Cerebellar nuclear complex (tissue), 1 donor: ENCODE measurements around the gene FAM163B.
"Not testable (repeated sequence)": the region's sequence is repeated elsewhere in the genome, so short reads cannot be mapped to it uniquely, and the experiment has no call there.

Experiments
- DNase-seq, 2 experiments: peaks; one replicate each; lab custom pipeline; 2025; lab: John Stamatoyannopoulos, UW

FAM163B gene

DNA sequence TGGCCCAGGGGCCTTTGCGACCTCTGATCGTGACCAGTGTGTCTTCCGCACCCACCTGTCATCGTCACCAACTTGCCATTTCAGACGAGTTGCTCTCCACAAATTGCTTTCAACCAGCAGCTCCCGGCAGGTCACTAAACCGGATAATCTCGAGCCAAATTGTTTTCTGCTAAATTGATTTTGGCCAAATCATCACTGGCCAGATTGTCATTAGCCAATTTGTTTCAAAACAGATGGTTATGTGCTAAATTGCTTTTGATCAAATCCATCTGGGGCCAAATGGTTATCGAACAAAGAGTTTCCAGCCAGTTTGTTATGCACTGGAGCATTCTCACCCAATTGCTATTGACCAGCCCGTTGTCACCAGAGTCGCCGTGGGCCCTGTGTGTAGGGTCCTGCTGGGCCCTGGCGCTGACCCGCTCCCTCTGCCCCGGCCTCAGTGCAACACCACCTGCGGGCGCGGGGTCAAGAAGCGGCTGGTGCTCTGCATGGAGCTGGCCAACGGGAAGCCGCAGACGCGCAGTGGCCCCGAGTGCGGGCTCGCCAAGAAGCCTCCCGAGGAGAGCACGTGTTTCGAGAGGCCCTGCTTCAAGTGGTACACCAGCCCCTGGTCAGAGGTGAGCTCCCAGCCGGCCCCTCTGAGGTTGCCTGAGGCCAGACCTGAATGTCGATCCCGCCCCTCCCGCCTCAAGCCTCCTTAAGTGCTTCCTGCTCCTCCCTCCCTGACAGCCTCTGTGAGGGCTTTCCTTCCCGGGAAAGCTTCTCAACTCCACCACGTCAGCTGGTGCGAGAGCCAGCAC, 39.1 kb downstream of the FAM163B start:
- DNase-seq: peak in 1 of 2 experiments; percentile 39

GRCh38 chr9:133569121-133569785, 39.9 kb downstream of the FAM163B start:
- no peak for DNase-seq

GRCh38 chr9:133568186-133568585, 41.0 kb downstream of the FAM163B start:
- no peak for DNase-seq

DNA sequence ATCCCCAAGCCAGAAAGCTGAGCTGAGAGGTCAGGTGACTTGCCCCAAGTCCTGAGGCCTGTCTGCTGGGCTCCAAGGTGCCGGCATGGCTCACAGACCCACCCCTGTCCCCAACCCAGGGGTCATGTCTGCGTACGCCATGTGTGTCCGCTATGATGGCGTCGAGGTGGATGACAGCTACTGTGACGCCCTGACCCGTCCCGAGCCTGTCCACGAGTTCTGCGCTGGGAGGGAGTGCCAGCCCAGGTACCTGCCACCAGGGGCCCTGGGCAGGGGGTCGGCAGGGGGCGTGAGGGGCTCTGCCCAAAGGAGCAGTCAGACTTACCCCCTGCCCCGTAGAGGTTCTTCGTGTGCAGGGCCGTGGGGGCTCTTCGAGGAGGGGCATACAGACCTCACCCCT, 42.4 kb downstream of the FAM163B start:
- DNase-seq: no peak

DNA sequence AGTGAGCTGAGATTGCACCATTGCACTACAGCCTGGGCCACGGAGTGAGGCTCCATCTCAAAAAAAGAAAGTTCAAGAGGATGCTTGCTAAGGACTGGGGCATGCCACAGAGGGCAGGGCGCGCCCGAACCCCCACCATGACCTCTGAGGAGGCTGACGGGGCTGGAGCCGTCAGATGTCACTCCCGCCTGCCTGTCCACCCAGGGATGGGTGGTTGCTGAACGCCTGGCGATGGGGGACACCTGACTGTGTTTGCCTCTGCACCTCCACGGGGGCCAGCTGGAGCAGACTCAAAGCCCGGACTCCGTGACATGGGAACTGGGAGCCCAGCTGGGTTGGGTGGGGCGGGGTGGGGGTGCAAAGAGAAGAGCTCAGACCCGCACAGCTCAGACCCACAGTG, 42.8 kb downstream of the FAM163B start:
- DNase-seq: no peak

- no peak for DNase-seq
Observed at GRCh38 chr9:133564451-133565116, 44.6 kb downstream of the FAM163B start.

DNA sequence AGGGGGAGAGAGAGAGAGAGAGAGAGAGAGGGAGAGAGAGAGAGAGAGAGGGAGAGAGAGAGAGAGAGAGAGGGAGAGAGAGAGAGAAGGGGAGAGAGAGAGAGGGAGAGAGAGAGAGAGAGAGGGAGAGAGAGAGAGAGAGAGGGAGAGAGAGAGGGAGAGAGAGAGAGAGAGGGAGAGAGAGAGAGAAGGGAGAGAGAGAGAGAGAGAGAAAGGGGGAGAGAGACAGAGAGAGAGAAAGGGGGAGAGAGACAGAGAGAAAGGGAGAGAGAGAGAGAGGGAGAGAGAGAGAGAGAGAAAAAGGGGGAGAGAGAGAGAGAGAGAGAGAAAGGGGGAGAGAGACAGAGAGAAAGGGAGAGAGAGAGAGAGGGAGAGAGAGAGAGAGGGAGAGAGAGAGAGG, 45.4 kb downstream of the FAM163B start:
- DNase-seq: not testable (repeated sequence)

DNA sequence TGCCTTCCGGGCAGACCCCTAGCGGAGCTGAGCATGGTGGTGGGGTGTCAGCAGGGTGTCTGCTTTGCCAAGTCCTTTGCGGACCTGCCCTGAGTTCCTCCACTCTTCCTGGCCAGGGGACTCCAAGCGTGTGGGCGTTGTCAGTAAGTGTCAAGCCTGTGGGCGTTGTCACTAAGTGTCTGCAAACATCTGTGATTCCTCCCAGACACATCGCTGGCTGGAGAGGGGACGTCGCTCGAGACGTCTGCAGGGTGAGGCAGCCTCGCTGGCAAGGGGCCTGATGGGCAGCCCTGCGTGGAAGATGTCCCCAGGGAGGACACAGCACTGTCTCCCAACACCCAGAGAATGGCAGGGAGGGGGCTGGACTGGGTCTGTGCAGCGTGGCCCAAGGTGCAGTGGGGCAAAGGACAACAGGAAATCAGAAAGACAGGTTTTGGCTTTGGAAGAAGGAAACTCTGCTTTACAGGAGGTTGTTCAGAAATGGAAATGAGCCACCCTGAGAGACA, 45.8 kb downstream of the FAM163B start:
- no peak for DNase-seq

DNA sequence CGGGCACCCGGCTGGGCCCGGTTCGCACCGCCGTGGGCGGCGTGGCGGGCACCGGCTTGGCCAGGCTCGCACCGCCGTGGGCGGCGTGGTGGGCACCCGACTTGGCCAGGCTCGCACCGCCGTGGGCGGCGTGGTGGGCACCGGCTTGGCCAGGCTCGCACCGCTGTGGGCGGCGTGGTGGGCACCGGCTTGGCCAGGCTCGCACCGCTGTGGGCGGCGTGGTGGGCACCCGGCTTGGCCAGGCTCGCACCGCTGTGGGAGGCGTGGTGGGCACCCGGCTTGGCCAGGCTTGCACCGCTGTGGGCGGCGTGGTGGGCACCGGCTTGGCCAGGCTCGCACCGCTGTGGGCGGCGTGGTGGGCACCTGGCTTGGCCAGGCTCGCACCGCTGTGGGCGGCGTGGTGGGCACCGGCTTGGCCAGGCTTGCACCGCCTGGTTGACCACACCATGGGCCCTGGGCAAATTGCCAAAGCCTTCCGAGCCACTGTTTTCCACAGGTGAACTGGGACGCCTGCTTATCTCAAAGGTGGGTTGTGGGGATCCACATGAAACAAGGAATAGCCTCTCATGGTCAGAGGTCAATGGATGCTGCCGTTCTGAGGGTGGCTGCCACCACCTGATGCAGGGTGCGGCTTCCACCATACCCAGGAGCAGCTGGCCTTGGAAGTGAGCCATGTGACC, 46.4 kb downstream of the FAM163B start:
- DNase-seq: no peak

- no peak for DNase-seq
Observed at GRCh38 chr9:133561976-133562554, 47.1 kb downstream of the FAM163B start.

- DNase-seq: no peak
Observed at GRCh38 chr9:133560944-133561343, 48.2 kb downstream of the FAM163B start.

GRCh38 chr9:133560311-133560710, 48.9 kb downstream of the FAM163B start:
- no peak for DNase-seq

DNA sequence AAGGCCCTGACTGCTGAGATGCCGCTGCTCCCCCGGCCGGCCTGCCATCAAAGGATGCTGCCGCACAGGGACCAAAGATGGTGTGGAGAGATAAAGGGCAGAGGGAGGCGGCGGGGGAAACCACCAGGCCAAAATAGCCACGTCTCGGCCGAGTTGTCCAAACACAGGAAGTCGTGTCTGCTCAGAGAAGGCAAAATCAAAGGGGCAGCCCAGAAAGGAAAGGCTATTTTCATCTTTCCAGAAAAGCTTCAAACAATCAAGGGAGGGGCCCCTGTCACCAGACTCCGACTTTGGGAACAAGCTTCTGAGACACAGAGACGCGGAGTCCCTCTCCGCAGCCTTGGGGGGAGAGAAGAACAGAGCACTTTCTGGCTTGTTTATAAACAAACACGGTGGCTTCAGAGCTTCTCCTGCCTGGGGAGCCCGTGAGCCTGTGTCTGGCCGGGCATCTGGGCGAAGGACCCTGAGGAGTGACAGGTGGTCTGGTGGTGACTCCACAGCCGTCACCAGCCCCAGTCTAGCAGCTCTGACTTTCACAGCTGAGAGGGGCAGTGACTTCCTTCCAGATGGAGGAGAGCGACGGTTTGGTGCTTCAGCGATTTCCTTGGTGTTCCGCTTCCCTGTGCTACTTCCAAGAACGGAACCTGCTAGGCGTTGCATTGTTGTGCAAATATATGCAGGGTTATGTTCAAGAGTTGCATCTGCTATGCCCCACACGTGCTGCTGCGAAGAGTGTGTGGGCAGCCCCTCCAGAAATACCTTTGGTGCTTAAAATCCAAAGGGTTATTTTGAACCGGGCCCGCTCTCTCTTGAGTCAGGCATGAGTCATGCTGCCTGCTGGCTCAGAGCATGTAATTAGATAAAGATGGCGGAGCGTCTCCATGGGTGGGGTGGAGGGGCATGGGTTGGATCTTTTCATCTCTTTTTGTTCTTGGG, 50.7 kb downstream of the FAM163B start:
- DNase-seq: no peak

- no peak for DNase-seq
Observed at GRCh38 chr9:133557581-133557980, 51.6 kb downstream of the FAM163B start.

GRCh38 chr9:133556354-133556753, 52.8 kb downstream of the FAM163B start:
- DNase-seq: no peak

- DNase-seq: no peak
Observed at GRCh38 chr9:133554729-133555128, 54.5 kb downstream of the FAM163B start.

- no peak for DNase-seq
Observed at GRCh38 chr9:133553973-133554713, 55.0 kb downstream of the FAM163B start.

- DNase-seq: no peak
Observed at GRCh38 chr9:133553123-133553522, 56.1 kb downstream of the FAM163B start.

- DNase-seq: no peak
Observed at GRCh38 chr9:133552236-133552635, 57.0 kb downstream of the FAM163B start.

DNA sequence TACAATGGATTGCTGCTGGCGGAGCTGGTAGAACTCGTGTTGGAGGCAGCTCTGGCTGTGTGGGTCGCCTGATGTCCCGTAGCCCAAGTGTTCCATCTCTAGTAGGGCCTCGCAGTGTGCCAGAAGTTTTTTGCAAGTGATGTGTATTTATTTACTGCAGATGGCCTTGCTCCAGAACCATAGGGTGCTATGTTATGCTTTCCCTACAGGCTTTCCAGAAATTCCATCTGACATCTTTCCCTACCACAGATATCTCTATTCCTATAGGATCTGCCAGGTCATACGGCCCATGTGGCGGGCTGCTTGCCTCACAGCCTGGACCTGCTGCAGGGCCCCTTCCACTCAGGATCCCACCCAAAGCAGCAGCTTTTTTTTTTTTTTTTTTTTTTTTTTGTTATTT, 57.7 kb downstream of the FAM163B start:
- no peak for DNase-seq
